ENCODE measurements around the gene CCDC185.

DNA sequence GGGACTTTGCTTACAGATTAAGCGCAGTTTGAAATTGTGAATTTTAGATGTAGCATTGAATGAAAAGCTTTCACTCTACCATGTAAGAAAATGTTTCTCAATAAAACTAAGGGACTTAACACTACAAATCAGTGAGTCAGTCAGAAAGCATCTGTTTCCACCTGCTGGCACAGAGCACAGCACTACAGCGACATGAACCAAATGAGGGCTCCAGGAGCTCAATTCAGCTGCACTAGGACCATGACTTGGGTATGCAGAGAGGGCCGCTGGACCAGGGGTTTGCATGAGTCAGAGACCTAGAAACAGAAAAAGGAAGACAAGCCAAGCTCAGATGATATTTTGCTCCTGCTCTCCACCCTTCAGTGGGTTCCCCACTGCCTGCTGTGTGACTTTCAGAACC is 34.4 kb upstream of the CCDC185 start:
- TF ChIP-seq POLR2A (IDR thresholded peaks at IDR 0.05), result no peak
- TF ChIP-seq, protein P1, sequence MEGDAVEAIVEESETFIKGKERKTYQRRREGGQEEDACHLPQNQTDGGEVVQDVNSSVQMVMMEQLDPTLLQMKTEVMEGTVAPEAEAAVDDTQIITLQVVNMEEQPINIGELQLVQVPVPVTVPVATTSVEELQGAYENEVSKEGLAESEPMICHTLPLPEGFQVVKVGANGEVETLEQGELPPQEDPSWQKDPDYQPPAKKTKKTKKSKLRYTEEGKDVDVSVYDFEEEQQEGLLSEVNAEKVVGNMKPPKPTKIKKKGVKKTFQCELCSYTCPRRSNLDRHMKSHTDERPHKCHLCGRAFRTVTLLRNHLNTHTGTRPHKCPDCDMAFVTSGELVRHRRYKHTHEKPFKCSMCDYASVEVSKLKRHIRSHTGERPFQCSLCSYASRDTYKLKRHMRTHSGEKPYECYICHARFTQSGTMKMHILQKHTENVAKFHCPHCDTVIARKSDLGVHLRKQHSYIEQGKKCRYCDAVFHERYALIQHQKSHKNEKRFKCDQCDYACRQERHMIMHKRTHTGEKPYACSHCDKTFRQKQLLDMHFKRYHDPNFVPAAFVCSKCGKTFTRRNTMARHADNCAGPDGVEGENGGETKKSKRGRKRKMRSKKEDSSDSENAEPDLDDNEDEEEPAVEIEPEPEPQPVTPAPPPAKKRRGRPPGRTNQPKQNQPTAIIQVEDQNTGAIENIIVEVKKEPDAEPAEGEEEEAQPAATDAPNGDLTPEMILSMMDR (IDR thresholded peaks at IDR 0.05), result no peak
